ENCODE measurements around the gene SHANK2. TPM values are rescaled to one million over a fixed set of nuclear protein-coding genes. Genes with fewer than 3 reads are reported as not detected.
A peak's percentile ranks its signal among the peaks of the same experiment; 100 is the strongest.

Gene SHANK2
- total RNA-seq (2014; rRNA removed; shearing (Covaris generic)) = not detected in 2 replicates
- total RNA-seq (2022) = not detected in 2 replicates
- percentile 4 among the genes with signal in this experiment for Bru-seq, nascent RNA
- BruChase-seq, experiment 1, labeled RNA remaining after a 6-hour chase = percentile 3 among the genes with signal in this experiment
- percentile 4 among the genes with signal in this experiment for BruChase-seq, experiment 2, labeled RNA remaining after a 2-hour chase
- long read RNA-seq = 0 reads

- no TSS peak for BruUV-seq (replicated peaks)
- no peak within 1 kb of the TSS for H3K27ac ChIP-seq (ENCODE audit: low read depth, low read length, poor library complexity, severe bottlenecking)
- H2AFZ ChIP-seq (ENCODE audit: low read length) = no peak within 1 kb of the TSS
- ChIA-PET POLR2A (no interaction called here), CTCF (ENCODE audit: unreplicated experiment) (no interaction called here)
- intact Hi-C loops (cut with micrococcal nuclease; ENCODE audit: unreplicated experiment) = loop anchor here (10.0 kb wide), 1 partner anchor 172 kb away; no protein-coding TSS in a partner anchor
- DNase-seq (ENCODE audit: low spot score) = no peak
- H3K36me3 ChIP-seq (ENCODE audit: insufficient read depth, low read length) = no peaks in the 10 kb centered on the region
- no peaks in the 10 kb centered on the region for H4K20me1 ChIP-seq (ENCODE audit: insufficient read depth, low read length)
- TF ChIP-seq, protein P1, sequence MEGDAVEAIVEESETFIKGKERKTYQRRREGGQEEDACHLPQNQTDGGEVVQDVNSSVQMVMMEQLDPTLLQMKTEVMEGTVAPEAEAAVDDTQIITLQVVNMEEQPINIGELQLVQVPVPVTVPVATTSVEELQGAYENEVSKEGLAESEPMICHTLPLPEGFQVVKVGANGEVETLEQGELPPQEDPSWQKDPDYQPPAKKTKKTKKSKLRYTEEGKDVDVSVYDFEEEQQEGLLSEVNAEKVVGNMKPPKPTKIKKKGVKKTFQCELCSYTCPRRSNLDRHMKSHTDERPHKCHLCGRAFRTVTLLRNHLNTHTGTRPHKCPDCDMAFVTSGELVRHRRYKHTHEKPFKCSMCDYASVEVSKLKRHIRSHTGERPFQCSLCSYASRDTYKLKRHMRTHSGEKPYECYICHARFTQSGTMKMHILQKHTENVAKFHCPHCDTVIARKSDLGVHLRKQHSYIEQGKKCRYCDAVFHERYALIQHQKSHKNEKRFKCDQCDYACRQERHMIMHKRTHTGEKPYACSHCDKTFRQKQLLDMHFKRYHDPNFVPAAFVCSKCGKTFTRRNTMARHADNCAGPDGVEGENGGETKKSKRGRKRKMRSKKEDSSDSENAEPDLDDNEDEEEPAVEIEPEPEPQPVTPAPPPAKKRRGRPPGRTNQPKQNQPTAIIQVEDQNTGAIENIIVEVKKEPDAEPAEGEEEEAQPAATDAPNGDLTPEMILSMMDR (conservative IDR thresholded peaks at IDR 0.05; ENCODE audit: low read length) = no peak
- TF ChIP-seq EZH2phosphoT487 (IDR thresholded peaks at IDR 0.05; ENCODE audit: borderline replicate concordance, low read depth, low read length) = 0 out of 2 replicates have a peak, but pooled peaks have one; percentile 45
- no peak within 1 kb of the TSS for H3K4me3 ChIP-seq (ENCODE audit: low read depth, low read length, poor library complexity, severe bottlenecking)
- no peaks in the 10 kb centered on the region for H3K9me2 ChIP-seq (ENCODE audit: insufficient read depth, low read length)
- no peaks in the 10 kb centered on the region for H3K9me3 ChIP-seq (ENCODE audit: low read length)
- no peaks in the 10 kb centered on the region for H3K4me1 ChIP-seq (ENCODE audit: insufficient read depth, low read length, poor library complexity, severe bottlenecking)
- no peak within 1 kb of the TSS for H3K4me2 ChIP-seq (ENCODE audit: low read length)
- no peaks in the 10 kb centered on the region for H3K79me2 ChIP-seq (ENCODE audit: insufficient read depth, low read depth, low read length)
These were observed at the start of gene SHANK2 for GRCh38 chr11:71252269-71252769. Gene SHANK2 (minus strand): TSS chr11:71252577. CDS start chr11:71147326, 105,251 bp downstream.

DNA sequence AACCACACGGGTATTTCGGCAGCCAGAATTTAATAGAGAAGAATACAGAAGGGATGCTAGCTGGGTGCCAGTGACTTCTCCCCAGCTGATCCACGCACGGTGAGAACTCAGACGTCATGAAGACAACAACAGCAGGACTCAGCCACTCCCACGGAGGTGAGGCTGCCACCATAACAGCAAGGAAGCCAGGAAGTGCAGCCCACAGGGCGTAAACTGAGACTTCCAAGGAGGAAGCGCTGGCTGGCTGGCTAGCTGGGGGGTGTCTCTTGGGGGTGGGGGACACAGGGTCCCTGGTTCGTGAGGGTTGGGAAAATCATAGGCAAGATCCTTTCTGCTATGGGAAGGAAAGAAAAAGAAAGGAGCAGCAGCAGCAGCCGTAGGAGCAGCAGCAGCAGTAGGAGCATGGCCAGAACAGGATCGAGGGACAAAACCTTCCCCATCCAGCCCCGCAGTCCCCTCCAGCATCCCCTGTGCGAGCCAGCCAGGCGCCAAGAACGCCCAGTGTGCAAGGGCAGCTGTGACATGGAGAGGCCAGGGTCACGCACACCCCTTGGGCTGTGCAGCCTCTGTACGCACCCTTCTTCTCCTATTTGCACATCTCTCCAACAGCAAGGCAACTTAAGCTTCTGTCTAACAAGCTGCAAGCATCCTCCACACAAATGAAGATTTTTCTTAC, 49.6 kb upstream of the SHANK2 start:
- POLR2A ChIA-PET = no interaction called here
- no TSS peak for BruUV-seq (replicated peaks)
- DNase-seq (ENCODE audit: low spot score) = no peak

More for the DNA sequence above, 49.6 kb upstream of the SHANK2 start:
- no peaks in the 10 kb centered on the region for H3K4me1 ChIP-seq (ENCODE audit: insufficient read depth, low read length, poor library complexity, severe bottlenecking)
- H3K79me2 ChIP-seq (ENCODE audit: insufficient read depth, low read depth, low read length) = no peaks in the 10 kb centered on the region
- H3K9me3 ChIP-seq (ENCODE audit: low read length) = no peaks in the 10 kb centered on the region
- TF ChIP-seq EZH2phosphoT487 (IDR thresholded peaks at IDR 0.05; ENCODE audit: borderline replicate concordance, low read depth, low read length) = no peak
- TF ChIP-seq, protein P1 (conservative IDR thresholded peaks at IDR 0.05; ENCODE audit: low read length) = no peak
- no peaks in the 10 kb centered on the region for H3K36me3 ChIP-seq (ENCODE audit: insufficient read depth, low read length)
- H2AFZ ChIP-seq (ENCODE audit: low read length) = no peak overlapping the region
- no peaks in the 10 kb centered on the region for H4K20me1 ChIP-seq (ENCODE audit: insufficient read depth, low read length)
- H3K4me2 ChIP-seq (ENCODE audit: low read length) = no peak overlapping the region
- H3K9me2 ChIP-seq (ENCODE audit: insufficient read depth, low read length) = no peaks in the 10 kb centered on the region
- intact Hi-C loops (cut with micrococcal nuclease; ENCODE audit: unreplicated experiment) = no loop called here
- no peak overlapping the region for H3K27ac ChIP-seq (ENCODE audit: low read depth, low read length, poor library complexity, severe bottlenecking)
- CTCF ChIA-PET (ENCODE audit: unreplicated experiment) = no interaction called here
- H3K4me3 ChIP-seq (ENCODE audit: low read depth, low read length, poor library complexity, severe bottlenecking) = no peak overlapping the region

Measured in OCI-LY7 (cell line).